HG02870 (cell line): Measurements from ENCODE around the gene MCU.

Experiments
- ATAC-seq: cut with Tn5 transposase; IDR thresholded peaks from one replicate; pipeline ENCODE4 v1.9.1; 2021; ENCODE audit warnings: mild to moderate bottlenecking, moderate library complexity; ENCODE audit not compliant: unreplicated experiment

MCU gene

DNA sequence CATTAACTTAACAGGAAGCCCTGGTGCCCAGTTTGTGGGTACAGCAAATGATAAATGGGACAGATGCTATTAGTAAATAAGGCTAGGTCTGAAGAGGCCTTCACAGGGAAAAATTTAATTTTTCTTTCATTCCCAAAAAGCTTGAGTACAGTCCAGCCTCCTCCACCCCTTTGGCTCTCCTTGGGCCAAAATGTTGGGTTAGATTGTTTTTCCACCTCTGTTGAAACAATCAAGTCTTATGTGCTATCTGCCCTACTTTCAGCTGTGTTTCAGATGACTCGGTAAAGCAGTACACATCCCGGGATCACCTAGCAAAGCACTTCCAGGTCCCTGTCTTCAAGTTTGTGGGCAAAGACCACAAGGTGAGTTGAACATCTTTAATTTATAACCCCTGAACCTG is 238.3 kb downstream of the MCU start:
- ATAC-seq = no peak

- no peak for ATAC-seq
Observed at GRCh38 chr10:72932259-72933015, 240.5 kb downstream of the MCU start.

GRCh38 chr10:72935361-72935760 is 243.4 kb downstream of the MCU start:
- no peak for ATAC-seq
